GM19438 (cell line): ENCODE data around the gene TBC1D21.

ENCODE experiments used
- ATAC-seq: cut with Tn5 transposase; IDR thresholded peaks from one replicate; pipeline ENCODE4 v1.9.1; 2021; ENCODE audit warnings: low read depth; ENCODE audit not compliant: unreplicated experiment

Gene TBC1D21

DNA sequence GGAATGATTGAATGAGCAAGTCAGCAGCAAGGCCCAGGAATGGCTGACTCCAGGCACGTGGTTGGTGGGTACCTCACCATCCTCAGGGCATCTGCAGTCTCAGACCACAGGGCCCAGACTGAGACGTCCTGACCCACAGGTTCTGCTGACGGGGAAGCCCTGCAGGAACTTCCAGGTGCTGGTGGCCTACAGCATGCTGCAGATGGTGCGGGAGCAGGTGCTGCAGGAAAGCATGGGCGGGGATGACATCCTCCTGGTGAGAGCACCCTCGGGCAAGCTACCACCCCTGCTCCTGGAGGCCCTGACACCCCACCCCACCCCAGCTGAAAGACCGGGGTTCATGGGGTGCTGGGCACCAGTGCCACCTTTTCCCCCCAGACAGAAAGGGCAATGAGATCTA is 14.1 kb downstream of the TBC1D21 start:
- no peak for ATAC-seq

DNA sequence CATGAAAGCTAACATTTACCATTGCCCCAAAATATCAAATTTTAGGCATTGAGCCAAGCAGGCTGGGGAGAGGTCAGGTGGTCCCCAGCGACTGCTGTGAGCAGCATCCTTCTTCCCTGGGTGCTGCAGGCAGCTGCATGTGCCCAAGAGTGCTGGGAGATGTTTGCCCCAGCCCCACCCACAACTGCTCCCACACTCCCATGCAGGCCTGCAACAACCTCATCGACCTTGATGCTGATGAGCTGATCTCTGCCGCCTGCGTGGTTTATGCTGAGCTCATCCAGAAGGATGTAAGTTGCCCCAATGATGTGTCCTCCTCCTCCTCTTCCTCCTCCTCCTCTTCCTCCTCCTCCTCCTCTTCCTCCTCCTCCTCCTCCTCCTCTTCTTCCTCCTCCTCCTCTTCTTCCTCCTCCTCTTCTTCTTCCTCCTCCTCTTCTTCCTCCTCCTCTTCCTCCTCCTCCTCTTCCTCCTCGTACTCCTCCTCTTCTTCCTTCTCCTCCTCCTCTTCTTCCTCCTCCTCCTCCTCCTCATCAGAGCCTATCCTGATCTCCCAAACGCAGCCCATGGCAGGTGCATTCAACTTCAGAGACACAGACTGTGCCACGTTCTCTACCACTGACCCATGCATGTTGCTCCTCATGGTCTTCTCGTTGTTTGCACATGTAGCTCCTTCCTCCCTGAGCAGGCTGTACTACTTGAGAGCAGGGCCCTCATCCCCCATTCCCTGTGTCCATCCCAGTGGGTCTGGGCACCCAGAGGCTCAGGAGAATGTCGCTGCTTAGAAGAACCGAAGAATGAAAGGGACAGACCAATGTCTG is 15.1 kb downstream of the TBC1D21 start:
- ATAC-seq = no peak

- ATAC-seq = no peak
Measured at GRCh38 chr15:73889053-73889761, 15.8 kb downstream of the TBC1D21 start.

DNA sequence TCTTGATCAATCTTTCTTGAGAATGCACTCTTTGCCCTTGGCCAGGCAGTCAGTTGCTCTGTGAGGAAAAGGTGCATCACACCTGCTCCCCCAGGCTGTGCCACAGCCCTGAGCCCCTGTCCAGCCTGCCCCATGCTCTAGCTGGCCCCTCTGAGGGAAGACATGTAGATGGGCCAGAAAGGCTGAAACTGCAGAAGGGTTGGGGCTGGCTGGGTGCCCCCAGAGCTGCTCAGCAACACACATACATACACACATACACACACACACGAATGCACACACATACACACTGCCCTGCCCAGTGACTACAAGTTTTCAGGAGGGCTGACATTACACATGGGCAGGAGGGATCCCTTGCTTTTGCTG is 16.4 kb downstream of the TBC1D21 start:
- ATAC-seq = no peak

- ATAC-seq = no peak
Measured at GRCh38 chr15:73891328-73892315, 18.3 kb downstream of the TBC1D21 start.

DNA sequence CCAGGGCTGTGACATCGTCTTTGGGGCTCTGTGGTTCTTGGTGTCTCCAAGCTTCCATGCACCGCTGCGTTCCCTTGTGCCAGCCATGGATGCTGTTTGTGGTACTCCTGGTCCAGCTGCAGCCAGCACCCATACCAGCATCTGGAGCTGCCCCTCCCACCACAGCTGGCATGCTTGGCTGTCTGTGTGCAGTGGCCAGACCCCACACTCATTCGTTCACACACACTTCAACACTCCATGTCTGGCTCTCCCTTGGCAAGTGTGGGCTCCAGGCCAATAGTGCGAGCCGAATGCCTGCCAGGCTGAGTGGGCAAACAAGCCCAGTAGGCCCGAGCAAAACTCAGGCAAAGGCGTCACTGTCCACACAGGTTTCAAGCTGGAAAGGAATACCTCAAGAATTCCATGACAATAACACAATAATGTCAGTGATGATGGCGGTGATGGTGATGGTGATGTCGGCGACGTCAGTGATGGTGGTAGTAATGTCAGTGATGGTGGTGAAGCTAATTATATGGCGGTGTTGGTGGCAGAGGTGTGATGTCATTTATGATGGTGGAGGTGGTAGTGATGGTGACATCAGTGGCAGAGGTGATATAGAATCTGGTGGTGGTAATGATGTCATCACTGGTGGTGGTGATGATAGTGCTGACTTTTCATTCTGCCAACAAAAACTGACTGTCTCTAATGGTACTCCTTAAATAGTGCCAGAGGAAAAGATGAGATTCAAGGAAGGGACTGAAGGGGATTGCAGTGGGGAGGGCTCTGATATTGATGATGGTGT is 19.3 kb downstream of the TBC1D21 start:
- no peak for ATAC-seq

GRCh38 chr15:73894133-73894814 is 20.9 kb downstream of the TBC1D21 start:
- ATAC-seq = no peak

GRCh38 chr15:73897441-73898261 is 24.3 kb downstream of the TBC1D21 start:
- ATAC-seq = no peak

- ATAC-seq = no peak
Measured at GRCh38 chr15:73899197-73900094, 26.1 kb downstream of the TBC1D21 start.

DNA sequence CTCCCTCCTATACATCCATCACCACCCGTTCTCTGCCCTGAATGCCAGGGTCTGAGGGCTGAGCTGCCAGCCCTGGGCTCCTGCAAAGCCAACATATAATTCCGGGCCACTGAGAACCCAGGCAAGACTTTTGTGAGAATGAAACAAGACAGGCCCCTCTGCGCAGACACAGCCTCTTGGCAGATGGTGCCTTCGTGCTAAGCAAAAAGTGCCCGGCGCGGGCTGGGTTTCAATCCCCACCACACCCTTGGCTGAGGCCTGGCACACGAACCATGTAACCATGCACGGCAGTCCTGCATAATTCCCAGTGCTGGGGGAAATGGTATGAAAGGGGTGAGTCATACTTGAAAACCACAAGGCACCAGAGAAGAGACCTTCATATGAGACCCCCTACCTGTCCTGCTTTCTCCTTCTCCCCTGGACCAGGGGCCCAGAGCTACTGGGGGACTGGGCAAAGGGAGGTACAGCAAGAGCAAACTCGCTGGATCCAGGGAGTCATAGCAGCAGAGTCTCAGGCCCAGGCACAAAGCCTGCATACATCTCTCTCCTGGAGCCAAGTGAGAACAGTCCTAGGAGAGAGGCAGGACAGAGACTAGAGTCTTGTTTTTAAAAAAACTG is 26.8 kb downstream of the TBC1D21 start:
- ATAC-seq = no peak

DNA sequence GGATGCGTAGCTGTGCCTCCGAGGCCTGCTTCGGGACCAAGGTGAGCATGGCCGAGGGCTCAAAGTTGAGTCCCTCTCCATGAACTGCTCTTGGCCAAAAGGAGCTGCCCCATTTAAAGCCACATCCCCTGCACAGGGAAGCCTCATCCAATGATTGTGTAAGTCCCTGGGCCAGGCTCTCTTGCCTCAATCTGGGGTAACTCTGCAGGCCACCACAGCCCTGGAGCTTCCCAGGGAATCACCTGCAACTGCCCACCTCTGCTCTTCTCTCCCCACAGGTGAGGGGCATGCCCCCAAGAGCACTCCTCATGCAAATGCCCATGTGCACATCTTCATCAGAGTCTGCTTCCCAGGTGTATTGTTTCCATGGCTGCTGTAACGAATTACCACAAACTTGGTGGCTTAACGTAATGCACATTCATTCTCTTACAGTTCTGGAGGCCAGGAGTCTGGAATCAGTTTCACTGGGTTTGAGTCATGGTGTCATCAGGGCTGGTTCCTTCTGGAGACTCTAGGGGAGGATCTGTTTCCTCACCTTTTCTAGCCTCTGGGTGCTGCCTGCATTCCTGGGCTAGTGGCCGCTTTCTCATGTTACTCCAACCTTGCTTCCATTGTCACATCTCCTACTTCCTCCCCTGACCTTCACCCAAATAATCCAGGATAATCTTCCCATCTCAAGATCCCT is 27.9 kb downstream of the TBC1D21 start:
- no peak for ATAC-seq

DNA sequence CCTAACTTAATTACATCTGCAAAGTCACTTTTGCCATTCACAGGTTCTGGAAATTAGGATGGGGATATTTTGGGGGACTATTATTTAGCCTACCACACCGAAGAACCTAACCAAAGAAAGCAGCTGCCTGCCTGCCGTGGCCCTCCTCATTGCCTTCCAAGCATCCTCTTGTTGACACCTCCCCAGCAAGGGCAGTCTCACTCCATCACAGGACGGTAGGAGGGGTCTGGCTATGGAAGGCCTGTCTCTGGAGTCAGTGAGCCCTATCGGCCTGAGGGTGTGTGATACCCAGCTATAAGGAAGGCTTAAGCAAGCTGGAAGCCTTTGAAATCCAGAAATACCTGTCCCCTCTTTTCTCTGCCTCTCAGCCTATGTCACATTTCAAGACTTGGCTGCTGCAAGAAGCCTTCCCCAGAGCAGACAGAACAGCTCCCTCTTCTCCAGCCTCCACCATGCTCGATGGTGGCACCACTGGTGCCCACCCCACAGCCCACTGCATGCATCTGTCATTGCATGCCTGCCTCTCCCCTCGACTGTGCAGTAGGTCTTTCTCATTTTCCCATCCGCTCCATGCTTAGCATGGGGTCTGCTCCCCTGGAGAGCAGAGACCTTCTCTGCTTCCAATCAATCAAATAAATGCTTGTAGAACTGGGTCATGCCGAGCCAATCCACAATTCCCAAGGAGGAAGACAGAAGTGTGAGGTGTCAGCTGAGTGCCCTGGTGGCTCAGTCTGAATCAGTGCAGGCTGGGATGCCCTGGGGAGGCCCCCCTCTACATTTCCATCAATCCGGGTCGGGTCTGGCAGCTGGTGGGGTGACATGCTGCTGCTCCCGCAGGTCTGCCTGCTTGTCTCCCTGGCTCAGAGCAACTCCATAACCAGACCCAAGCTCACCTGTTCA is 29.0 kb downstream of the TBC1D21 start:
- ATAC-seq = no peak

DNA sequence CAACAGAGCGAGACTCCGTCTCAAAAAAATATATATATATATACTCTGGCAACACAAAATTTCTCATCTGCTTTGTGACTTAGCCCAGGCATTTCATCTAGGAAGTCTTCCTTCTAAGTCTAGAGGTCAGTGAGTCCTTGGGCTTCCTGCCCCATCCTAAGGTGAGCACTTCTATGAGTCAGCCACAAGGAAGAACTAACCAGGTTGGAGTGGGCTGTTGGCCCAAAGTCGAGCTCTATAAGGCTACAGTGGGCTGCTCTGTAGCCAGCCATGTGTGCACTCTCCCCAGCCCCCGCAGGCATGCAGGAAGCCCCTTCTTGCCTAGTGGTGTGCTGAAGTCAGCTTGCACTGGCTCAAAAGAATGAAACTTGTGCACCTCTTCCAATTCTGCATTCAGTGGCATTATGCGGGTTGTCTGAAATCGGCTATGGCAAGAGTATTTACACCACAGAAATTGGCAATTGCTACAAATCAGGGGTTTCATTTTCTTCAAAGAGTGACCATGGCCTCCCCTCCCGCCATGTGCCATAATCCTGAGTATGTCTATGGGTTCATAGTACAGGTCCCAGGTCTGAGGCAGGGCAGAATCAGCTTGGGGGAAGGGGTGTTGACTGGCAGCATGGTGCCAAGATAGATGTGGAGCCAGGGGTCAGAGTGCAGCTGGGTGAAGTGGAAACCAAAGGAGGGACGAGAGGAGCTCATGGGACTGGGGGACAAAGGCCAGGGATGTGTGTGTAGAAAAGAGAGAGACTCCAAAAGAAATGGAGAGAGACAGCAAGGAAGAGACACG is 30.9 kb downstream of the TBC1D21 start:
- ATAC-seq = no peak

GRCh38 chr15:73905225-73905827 is 32.0 kb downstream of the TBC1D21 start:
- ATAC-seq = no peak
